SH-SY5Y (cell line): Measurements from ENCODE around the gene TRAK2.

Experiments
- GATA2 ChIP-seq: IDR thresholded peaks from 2 replicates; pipeline ENCODE4 v1.6.1; 2011; ENCODE audit warnings: mild to moderate bottlenecking, low read depth, low read length
- GATA3 ChIP-seq: IDR thresholded peaks from 2 replicates; pipeline ENCODE4 v1.6.1; 2011; ENCODE audit warnings: low read depth, mild to moderate bottlenecking, low read length, moderate library complexity

Gene TRAK2

GRCh38 chr2:201451292-201452057 is at the start of gene TRAK2, which contains the start of gene STRADB:
Gene TRAK2, minus strand, starts transcription at chr2:201451458. Its CDS starts 30,951 bp downstream, at chr2:201420507.
Gene STRADB, plus strand, starts transcription at chr2:201451740. Its CDS starts 3,101 bp downstream, at chr2:201454841.
- TF ChIP-seq GATA2 (no peak), GATA3 (no peak)

- TF ChIP-seq GATA2 (no peak), GATA3 (no peak)
Observed at GRCh38 chr2:201500534-201500933, 49.3 kb upstream of the TRAK2 start.

- no peak for TF ChIP-seq GATA3
- TF ChIP-seq GATA2: no peak
Observed at GRCh38 chr2:201496785-201497184, 45.5 kb upstream of the TRAK2 start.

DNA sequence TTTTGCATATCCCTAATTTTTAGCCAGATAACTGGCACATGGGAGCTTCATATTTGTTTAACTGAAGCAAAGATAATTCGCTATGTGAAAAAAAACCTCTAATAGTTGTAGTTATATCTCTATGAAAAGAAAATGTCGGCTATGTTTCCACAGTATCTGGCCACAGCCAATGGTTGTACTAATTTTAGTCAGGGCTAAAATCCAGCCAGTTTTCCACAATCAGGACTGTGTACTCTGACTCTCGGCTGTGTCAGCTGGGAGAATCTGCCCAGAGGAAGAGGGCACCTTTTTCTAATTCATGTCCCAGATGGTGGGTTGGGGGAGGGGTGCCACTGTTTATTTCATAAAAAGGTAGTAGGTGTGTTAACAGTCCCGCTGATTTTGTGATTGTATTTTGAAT is 39.0 kb upstream of the TRAK2 start:
- TF ChIP-seq GATA2 (no peak), GATA3 (no peak)

DNA sequence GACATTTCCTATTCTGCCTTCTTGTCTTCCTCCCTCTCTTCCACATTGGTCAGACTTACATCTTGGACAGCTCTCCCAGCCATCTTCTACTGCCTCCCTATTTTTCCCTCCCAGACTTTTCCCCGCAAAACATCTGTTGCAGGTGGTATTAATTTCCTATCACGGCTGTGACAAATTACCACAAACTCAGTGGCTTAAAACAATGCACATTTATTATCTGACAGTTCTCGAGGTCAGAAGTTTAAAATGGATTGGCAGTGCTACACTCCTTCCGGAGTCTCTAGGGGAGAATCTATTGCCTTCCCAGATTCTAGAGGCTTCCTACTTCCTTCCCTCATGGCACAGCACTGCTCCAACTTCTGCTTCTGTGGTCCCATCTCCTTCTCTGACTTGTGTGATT is 33.5 kb upstream of the TRAK2 start:
- TF ChIP-seq GATA3 (no peak), GATA2 (no peak)

DNA sequence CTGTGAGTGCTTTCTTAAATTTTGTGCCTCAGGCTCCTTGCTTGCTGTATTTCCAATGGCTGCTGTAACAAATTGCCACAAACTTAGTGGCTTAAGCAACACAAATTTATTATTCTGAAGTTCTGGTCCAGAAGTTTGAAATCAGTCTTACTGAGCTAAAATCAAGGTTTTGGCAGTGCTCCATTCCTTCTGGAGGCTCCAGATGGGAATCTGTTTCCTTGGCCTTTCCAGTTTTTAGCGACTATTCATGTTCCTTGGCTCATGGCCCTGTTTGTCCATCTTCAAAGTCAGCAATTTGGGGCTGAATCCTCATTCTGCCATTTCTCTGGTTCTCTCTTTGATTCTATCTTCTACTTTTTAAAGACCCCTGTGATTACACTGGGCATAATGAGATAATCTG is 32.1 kb upstream of the TRAK2 start:
- no peak for TF ChIP-seq GATA3
- no peak for TF ChIP-seq GATA2

GRCh38 chr2:201482543-201482942 is 31.3 kb upstream of the TRAK2 start:
- TF ChIP-seq GATA3: no peak
- TF ChIP-seq GATA2: no peak

GRCh38 chr2:201472411-201472810 is 21.2 kb upstream of the TRAK2 start:
- TF ChIP-seq GATA2 (no peak), GATA3 (no peak)

DNA sequence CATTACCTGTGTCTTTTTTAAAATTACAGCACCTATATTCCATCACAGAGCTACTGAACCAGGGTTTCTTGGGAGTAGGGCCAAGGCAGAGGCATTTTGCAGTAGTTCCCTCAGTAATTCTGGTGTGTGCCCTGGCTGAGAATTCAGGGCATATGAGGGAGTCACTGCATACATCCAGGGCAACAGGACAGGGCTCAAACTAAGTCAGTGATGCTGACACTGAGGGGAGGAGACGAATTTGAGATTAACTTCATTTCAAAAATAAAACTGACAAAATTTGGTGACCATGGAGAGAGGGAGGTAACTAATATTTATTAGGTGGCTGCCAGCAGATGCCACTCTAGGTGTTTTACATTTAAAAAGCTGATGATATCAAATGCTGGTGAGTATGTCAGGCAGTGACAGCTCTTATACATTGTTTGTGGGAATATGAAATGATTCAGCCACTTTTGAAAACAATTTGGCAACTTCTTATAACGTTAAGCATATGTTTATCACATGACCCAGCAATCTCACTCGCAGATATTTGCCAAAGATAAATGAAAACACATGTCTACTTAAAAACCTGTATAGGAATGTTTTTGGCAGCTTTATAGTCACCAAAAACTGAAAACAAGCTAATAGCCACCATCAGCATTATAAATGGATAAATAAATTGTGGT is 20.6 kb upstream of the TRAK2 start:
- TF ChIP-seq GATA2 (no peak), GATA3 (no peak)

- no peak for TF ChIP-seq GATA3
- TF ChIP-seq GATA2: no peak
Observed at GRCh38 chr2:201470821-201471731, 19.8 kb upstream of the TRAK2 start.

DNA sequence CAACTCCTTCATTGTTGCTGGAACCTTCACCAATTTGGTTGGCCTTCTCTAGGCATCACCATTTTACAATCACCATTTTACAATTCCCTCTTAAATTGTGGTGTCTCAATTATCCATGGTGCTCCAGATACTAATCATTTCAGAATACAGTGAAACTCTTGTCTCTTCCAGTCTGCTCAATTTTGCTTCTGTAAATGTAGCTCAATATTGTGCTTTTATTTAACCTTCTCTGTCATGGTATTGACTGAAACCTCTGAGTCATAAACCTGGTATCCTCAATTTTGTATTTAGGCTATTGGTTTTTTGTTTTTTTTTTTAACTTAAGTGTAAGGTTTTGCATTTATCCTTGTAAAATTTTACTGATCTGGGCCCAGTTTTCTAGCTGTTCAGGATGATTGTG is 16.4 kb upstream of the TRAK2 start:
- TF ChIP-seq GATA3: no peak
- no peak for TF ChIP-seq GATA2

GRCh38 chr2:201466050-201466675 is 14.9 kb upstream of the TRAK2 start:
- no peak for TF ChIP-seq GATA3
- no peak for TF ChIP-seq GATA2

- TF ChIP-seq GATA3 (no peak), GATA2 (no peak)
Observed at GRCh38 chr2:201465524-201465971, 14.3 kb upstream of the TRAK2 start.

- TF ChIP-seq GATA2 (no peak), GATA3 (no peak)
Observed at GRCh38 chr2:201464547-201464946, 13.3 kb upstream of the TRAK2 start.

DNA sequence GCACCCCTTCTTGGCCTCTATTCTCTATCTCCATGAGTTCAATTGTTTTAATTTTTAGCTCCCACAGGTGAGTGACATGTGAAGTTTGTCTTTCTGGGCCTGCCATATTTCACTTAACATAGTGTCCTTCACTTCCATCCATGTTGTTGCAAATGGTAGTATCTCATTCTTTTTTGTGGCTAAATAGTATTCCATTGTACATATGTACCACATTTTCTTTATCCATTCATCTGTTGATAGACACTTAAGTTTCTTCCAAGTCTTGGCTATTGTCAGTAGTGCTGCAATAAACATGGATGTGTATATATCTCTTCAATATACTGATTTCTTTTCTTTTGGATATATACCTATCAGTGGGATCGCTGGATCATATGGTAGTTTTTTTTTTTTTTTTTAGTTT is 9.3 kb upstream of the TRAK2 start:
- TF ChIP-seq GATA2 (no peak), GATA3 (no peak)
